ENCODE data around the gene HS2ST1.

HS2ST1 gene

DNA sequence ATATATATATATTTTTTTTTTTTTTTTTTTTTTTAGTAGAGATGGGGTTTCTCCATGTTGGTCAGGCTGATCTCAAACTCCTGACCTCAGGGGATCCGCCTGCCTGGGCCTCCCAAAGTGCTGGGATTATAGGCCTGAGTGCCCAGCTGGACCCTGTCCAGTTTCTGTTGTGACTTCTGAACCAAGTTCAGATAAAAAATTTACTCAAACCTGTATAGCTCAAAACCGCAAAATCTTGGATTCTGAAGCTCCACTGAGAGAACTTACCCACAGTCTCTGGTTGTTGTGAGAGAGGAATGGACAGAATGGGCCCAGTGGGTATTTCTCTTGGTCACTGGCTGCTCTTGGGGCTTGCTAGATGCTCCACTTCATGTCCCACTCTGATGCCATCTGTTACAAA lies 76.4 kb downstream of the HS2ST1 start:
- TF ChIP-seq, protein P1, sequence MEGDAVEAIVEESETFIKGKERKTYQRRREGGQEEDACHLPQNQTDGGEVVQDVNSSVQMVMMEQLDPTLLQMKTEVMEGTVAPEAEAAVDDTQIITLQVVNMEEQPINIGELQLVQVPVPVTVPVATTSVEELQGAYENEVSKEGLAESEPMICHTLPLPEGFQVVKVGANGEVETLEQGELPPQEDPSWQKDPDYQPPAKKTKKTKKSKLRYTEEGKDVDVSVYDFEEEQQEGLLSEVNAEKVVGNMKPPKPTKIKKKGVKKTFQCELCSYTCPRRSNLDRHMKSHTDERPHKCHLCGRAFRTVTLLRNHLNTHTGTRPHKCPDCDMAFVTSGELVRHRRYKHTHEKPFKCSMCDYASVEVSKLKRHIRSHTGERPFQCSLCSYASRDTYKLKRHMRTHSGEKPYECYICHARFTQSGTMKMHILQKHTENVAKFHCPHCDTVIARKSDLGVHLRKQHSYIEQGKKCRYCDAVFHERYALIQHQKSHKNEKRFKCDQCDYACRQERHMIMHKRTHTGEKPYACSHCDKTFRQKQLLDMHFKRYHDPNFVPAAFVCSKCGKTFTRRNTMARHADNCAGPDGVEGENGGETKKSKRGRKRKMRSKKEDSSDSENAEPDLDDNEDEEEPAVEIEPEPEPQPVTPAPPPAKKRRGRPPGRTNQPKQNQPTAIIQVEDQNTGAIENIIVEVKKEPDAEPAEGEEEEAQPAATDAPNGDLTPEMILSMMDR (IDR thresholded peaks at IDR 0.05; ENCODE audit: borderline replicate concordance, control extremely low read depth, extremely low read depth, insufficient read depth, missing control alignments) = no peak
- DNase-seq (ENCODE audit: low spot score) = no peak
- in situ Hi-C loops (cut with MboI; ENCODE audit: low sequenced_read_pairs, unreplicated experiment) = no loop called here

DNA sequence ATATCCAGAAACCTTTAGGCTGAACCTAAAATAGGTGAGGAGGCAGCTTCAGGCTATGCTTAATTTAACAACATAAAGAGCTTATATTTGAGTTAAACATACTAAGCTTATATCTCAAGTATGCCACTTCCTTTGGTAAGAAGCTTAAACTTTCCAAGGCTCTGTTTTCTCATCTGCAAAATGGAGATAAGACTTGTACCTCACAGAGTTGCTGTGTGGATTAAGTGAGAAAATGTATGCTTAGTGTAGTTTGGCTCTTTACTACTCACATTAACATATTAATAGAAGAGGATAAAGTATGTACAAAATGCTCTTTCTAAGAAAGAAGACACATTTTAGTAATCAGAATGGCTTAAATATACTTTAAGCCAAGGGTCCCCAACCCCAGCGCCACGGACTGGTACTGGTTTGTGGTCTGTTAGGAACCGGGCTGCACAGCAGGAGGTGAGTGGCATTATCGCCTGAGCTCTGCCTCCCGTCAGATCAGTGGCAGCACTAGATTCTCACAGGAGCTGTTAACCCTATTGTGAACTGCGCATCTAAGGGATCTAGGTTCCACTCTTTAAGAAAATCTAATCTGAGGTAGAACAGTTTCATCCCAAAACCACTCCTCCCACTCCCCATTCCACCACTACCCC lies 77.2 kb downstream of the HS2ST1 start:
- DNase-seq (ENCODE audit: low spot score) = no peak
- TF ChIP-seq, protein P1 (IDR thresholded peaks at IDR 0.05; ENCODE audit: borderline replicate concordance, control extremely low read depth, extremely low read depth, insufficient read depth, missing control alignments) = no peak
- in situ Hi-C loops (cut with MboI; ENCODE audit: low sequenced_read_pairs, unreplicated experiment) = no loop called here

DNA sequence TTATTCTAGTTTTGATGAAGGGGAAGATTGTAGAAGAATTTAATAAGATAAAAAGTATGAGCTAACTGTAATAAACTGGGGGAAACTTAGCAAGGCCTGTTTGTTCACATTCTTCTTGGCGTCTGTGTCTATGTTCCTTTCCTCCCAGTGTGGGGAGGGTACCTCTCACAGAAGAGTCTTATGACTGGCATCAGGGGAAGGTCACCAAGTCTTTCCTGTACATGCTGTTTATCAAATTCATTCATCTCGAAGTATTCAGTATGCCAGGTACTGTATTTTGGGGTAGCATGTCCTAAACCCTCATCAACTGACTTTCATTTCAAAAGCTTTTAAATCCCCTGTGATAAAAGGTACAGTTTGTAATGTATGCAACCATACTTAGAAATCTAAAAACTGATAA lies 78.4 kb downstream of the HS2ST1 start:
- in situ Hi-C loops (cut with MboI; ENCODE audit: low sequenced_read_pairs, unreplicated experiment) = no loop called here
- TF ChIP-seq, protein P1 (IDR thresholded peaks at IDR 0.05; ENCODE audit: borderline replicate concordance, control extremely low read depth, extremely low read depth, insufficient read depth, missing control alignments) = no peak
- no peak for DNase-seq (ENCODE audit: low spot score)

DNA sequence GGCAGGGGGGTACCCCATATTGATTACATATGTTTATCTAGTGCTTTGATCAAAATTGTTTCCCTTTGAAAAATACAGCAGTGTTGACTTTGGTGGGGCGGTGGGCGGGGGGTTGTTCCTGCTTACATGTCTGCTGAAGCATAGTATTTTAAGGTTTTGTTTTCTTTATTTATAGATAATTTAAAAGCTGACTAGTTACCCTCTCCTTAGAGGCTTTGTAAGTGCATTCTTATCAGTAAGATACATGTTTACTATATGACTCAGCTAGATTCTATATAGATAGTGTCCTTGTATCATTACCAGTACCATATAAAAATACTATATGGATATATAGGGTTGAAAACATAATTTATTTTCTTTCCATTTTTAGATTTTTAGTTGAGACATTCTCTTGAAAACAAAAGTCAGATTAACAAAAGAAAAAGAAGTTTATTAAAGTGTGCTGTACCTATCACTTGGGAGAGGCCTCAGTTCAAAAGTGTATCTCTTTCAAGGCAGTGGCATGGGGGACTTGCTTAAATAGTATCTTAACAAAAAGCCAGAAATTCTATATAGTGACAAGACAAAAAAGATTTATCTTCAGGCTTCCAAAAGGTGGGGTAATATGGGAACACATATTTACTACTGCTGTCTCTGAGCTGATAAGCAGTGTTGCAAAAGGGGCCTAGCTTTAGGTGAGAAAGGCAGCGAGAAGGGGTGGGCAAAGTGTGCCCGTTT lies 79.0 kb downstream of the HS2ST1 start:
- in situ Hi-C loops (cut with MboI; ENCODE audit: low sequenced_read_pairs, unreplicated experiment) = no loop called here
- DNase-seq (ENCODE audit: low spot score) = no peak
- TF ChIP-seq, protein P1 (IDR thresholded peaks at IDR 0.05; ENCODE audit: borderline replicate concordance, control extremely low read depth, extremely low read depth, insufficient read depth, missing control alignments) = no peak

DNA sequence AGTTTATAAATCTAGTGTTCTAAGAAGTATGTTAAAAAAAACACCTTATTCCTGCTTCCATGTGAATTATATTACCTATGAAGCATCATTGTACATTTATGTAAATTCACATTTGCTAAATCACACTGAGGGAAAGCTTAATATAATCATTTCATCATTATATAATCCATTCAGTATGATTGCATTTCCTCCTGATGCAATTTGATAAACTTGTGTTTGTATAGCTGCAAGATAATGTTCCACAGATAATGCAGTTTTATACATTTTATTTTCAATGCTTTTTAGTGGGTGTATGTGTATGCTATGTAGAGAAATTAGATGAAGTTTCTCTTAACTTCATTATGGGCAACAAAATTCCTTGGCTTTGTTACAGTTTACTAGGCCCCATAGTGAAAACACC lies 79.6 kb downstream of the HS2ST1 start:
- in situ Hi-C loops (cut with MboI; ENCODE audit: low sequenced_read_pairs, unreplicated experiment) = no loop called here
- no peak for DNase-seq (ENCODE audit: low spot score)
- TF ChIP-seq, protein P1 (IDR thresholded peaks at IDR 0.05; ENCODE audit: borderline replicate concordance, control extremely low read depth, extremely low read depth, insufficient read depth, missing control alignments) = no peak

DNA sequence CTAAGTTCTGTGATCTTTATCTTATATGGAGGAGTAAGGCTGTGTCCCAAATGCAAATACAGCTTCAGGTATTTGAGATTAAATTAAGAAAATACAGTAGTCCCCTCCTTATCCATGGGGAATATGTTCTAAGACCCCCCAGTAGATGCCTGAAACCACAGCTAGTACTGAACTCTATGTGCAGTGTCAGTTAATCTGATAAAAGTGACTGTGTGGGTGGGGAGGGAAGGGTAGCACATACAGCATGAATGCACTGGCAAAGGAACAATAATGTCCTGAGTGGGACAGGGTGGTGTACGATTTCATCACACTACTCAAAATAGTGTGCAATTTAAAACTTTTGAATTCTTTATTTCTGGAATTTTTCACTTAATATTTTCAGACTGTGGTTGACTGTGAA lies 83.1 kb downstream of the HS2ST1 start:
- in situ Hi-C loops (cut with MboI; ENCODE audit: low sequenced_read_pairs, unreplicated experiment) = no loop called here
- DNase-seq (ENCODE audit: low spot score) = no peak
- TF ChIP-seq, protein P1 (IDR thresholded peaks at IDR 0.05; ENCODE audit: borderline replicate concordance, control extremely low read depth, extremely low read depth, insufficient read depth, missing control alignments) = no peak
